Raji (cell line): ENCODE data around the gene TNFRSF14.

Experiments
- POLR2A ChIP-seq: IDR thresholded peaks from 2 replicates; pipeline ENCODE4 v1.6.1; 2011; ENCODE audit warnings: low read depth, low read length, control low read depth; ENCODE audit not compliant: insufficient read depth

TNFRSF14 gene

DNA sequence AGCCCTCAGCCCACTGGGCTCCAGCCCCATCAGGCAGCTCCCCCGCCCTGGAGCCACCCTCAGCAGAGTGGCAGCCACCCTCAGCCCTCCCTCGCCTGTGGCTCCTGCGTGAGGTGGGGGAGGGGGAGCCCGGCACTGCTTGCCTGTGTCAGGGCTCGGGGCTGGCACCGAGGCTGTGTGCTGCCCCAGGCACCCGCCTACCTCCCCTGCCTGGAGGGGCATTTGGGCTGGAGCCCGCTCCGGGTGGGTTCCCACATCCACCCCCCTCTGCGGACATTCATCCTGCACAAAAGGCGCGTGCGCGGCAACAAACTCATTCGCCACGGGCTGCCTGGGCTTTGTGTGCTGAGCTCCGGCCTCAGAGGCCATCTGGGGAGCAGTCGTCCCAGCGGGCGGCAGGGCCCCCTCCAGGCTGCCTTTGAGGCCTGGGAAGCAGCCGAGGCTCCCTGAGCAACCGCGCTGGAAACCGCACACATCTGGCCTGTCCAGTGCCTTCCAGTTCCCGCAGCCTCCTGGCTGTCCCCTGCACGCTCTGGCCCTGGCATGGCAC is 12.6 kb upstream of the TNFRSF14 start:
- TF ChIP-seq POLR2A = no peak

DNA sequence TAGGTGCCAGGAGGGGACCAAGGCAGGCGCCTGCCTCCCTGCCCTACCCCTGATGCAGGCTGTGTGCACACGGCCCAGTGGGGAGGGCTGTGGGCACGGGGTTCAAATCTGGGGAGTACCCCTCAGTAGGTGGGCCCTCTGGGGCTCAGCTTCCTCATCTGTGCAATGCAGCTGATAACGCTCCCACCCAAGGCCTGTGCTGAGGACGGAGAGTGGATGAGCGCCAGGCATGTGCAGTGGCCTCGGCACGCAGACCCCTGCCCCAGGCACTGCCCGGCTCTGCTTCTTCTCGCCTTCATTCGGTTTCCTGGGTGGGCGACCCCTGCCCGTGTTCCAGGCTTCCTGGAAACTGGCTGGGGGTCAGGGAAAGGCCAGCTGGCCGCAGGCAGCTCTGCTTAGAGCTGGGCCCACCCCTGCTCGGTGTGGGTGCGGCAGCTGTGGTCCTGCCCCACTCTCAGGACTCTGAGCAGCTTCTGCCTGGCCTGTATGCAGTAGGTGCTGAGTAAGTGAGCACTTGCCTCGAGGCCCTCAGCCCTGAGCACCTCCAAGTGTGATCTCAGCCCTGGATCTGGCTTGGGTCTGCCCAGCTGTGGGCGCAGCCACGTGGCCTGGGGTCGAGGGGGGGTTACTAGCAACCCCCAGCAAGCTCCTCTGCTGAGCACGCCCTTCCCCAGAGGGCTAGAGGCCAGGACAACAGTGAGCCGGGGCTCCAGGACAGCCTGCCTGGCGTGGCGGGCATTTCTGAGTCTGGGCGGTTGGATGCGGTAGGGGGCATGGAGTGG is 11.9 kb upstream of the TNFRSF14 start:
- TF ChIP-seq POLR2A = no peak

DNA sequence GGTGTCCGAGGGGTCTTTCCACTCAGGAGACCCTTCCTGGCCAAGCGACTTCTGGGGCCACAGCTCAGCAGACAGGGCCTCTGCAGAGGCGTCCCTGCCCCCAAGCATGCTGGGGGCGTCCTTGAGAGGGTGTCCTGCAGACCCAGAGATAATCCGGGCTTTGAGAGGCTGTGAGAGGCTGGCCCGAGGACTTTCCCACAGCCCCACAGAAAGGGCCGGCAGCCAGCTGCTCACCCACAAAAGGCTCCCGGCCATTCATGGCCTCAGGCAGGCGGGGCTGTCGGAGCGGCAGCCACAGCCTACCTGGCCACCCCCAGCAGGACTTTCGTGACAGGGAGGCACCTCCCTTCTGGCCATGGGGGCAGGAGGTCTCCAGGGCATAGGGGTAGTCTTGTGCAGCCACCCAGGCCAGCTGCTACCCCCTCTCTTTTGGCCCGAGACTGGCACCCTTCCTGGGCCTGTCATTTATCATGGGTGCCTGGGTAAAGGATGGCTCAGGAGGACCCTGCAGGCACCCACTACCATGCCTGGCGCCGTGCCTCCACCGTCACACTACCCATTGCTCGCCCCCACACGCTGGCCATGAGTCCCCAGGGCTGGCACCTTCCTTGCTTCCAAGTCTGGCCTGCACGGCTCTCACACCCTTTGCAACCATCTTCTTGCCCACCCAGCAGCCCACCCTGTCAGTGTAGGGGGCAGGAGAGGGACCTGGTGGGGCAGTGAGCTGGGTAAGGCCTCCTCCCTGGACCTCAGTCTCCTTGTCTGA is 11.1 kb upstream of the TNFRSF14 start:
- no peak for TF ChIP-seq POLR2A

DNA sequence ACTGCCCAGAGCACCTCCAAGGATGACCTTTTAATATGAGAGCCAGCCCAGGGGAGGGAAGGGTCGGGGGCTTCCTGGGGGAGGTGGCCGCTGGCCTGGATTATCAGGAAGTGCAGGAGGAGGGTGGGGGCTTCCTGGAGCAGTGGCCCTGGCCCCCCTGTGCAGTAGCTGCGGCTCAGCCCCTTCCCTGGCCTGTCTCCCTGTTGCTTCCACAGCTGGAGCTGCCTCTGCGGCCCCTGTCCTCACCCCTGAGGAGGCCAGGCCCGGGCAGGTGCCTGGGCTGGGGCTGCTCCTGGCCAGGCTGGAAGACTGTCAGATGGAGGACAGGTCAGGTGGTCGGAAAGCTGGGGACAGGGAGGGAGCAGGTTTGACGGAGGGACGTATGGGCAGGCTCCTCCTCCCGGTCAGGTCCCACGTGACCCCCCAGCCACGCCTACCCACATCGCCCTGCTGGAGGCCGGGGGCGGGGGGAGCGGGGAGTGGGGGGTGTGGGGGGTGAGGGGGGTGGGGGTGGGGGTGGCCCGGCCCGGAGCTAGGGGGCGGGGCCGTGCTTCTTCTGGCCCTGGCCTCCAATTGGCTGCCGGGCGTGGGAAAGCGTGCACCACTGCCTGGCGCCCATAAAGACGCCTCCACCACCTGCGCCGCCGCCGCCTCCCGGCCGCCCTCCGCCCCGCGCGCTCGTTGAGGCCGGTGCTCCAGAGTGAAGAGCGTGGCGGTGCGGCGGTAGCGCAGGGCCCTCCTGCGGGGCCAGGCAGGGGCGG is 10.2 kb upstream of the TNFRSF14 start:
- TF ChIP-seq POLR2A = peak; percentile 95

DNA sequence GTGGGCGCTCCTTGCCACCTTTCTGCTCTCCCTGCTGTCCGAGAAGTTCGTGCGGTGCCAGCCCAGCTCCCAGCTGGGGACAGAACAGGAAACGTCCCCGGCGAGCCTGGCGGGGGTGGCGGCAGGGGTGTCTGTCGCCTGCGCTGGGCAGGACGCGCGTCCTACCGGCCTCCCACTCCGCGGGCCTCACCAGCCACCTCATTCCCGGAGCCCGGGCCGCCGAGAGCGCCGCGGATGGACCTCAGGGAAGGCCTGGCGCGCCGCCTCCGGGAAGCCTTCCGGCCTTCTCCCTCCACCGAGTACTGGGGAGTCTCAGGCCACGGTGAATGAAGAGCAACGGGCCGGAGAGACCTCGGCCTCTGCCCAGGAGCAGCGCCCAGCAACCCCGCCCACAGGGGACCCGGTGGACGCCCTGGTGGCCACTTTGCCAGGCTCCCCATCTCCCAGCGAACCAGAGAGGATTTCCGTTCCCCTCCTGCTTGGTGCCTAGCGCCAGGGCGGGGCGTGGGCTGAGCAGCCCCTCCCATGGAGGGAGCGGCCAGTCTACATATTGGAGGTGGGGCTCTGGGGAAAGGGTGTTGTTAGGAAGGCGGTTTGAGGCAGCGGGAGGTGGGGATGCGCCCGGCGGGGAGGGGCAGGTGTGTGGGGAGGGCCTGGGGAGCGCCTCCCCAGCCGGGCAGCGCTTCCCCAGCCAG is 9.5 kb upstream of the TNFRSF14 start:
- no peak for TF ChIP-seq POLR2A

DNA sequence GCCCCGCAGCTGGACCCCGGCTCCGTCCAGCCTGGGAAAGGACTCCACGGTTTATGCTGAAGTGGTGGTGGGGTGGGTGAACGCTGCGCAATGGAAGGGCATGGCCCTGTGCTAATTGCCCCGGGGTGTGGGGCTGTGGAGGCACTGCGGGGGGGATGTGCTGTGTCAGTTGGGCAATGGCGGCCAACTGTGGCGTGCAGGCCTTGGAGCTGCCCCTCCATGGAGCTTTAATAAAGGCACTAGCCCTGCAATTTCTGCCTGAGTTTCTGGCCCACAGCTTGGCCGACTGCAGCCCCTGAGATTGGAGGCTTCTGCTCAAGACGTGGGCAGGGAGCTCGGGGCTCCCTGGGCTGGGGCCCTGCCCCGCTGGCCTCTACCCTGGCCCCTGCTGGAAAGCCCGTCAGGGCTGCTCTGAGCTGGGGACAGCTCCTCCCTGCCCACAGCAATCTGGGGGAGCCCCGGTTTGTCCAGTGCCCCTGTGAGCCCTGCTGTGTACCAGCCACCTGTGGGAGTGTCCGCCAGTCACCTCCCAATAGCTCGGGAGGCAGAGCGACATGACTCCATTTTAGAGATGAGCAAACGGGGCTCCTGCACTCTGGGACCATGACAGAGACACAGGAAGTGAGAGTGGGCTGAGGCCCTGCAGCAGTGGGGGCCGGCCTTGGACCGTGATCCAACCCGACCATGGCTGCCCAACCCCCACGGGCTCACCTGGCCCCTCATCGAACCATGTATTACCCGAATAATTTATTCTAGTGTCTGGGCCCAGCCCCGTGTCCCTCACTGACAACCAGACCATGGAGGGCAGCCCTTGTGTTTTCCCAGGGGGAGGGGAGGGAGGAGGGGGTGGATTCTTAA is 8.7 kb upstream of the TNFRSF14 start:
- peak; percentile 57 for TF ChIP-seq POLR2A

DNA sequence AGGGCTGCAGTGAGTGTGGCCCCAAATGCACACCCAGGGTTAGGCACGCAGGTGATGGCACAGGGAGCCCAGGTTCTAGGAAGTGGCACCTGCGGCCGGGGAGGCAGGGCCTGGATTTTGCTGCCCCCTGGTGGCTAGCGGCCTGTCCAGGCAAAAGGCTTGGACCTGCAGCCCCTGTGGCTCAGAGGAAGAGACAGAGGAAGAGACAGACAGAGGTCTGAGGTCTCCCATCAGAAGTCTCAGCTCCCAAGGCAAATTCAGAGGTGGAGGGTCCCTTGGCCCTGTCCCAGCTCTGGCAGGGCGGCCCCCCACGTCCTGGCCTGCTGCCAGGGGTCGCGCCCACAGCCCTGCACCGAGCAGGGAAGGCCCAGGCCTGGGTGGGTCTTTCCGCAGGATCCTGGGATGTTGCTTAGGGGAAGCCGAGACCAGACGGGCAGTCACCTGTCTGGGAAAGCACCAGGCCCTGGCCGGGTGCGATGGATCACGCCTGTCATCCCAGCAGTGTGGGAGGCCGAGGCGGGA is 8.0 kb upstream of the TNFRSF14 start:
- peak; percentile 63 for TF ChIP-seq POLR2A

DNA sequence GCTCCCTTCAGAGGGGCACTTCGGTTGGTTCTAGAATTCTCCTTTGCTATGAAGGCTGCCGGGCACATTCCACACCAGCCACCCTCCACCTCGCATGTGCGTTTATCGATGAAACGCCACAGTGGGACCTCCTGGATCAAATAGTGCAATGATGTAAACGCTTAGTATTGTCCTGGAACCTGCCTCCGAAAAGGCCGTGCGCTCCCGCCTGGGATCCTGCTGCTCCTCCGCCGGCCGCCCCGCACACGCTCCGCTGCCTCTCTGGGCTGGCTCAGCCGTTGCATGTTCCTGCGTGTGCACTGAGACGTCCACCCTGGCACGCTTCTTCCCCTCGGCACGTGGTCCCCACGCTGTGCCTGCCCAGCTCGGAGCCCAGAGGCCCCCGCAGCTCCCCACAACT is 4.0 kb upstream of the TNFRSF14 start:
- TF ChIP-seq POLR2A = no peak

DNA sequence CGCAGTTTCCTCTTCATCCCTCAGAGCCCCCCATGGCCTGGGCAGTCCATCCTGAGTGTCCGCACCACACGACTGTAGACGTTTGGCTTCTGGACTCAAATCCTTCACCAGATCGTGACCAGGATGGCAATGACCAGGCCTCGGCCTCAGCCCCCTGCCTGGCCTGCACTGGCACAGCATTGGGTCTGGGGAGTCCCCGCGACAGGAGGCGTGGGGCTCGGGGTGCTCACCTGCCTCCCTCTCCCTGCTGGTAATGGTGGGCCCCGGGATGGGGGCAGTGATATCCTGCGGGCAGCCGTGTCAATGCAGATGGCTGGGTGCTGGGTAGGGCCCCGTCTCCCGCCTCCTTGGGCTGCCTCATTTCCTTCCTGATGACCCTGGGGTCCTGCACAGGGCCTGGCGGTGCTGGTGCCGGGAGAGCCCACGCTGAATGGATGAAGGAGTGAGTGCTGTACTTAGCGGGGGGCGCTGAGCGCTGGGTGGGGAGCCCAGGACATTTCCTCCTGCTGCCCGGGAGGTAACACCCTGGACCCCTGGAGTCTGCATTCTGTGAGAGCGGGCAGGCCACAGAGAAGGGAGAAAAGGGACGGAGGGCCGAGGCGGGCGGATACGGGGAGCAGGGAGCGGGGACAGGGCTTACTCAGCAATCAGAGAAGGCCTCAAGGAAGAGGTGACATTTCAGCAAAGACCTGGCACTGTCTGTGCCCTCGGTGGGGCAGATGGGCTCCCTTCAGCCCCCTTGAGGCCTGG is 2.1 kb upstream of the TNFRSF14 start:
- no peak for TF ChIP-seq POLR2A

DNA sequence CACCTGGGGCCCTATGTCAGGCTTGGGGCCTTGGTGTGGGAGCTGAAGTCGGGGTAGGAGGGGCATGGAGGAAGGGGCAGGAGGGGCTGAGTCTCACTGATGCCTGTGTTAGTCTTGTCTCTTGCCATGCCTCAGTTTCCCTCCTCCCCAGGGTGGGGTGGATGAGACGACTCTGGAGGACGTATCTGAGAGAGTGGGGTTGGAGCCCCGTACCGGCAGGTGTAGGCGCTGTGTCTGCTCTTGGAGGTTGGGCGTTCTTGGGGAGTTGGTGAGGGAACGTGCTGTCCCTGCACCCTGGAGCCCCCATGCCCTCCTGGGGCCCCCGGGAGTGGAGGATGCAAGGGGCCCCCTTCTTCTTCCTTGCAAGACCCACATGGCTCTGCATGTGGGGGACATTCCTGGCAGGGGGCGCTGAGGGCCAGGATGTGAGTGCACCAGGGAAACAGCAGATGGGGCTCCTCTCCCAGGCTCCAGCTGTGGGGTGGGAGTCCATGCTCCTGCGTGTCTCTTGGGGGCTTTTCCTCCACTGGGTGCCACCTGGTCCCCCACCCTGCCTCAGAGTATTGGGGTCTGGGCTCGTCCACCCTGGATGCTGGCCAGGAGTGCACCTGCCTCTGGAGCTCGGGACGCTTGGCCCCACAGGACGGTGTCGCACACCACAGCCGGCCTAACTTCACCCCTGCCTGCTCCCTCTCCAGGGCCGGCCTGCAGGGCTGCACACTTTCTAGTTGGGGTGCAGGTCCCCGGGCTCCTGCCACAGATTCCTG is 1.4 kb upstream of the TNFRSF14 start:
- no peak; the same call in 1 of the 2 replicates for TF ChIP-seq POLR2A

DNA sequence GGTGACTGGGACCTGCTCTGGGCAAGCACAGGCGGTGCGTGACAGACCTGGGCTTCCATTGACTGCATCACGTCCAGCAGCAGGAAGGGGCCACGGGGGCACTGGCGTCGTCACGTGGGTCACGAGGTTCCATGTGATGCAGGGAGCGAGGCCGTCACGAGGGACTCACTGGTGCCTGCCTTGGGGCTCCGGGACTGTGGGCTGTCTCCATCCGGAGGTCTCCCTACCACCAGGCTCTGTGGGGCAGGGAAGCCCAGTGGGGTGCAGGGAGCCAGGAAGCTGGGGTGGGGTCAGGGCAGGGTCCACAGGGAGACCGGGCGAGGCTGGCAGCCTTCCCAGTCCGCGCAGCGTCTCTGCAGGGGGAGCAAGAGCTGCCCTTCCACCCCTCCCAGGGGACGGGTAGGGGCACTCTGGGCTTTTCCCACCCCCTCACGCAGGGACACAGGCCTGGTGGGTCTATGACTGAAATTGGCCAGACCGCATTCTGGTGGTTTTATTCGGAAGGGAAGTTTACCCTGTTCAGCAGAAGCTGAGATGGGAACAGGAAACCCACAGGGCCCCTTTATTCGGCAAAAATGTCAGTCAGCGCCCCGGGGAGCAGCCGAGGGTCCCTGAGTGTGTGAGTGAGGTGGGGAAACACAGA is 416 bp upstream of the TNFRSF14 start:
- TF ChIP-seq POLR2A = no peak

DNA sequence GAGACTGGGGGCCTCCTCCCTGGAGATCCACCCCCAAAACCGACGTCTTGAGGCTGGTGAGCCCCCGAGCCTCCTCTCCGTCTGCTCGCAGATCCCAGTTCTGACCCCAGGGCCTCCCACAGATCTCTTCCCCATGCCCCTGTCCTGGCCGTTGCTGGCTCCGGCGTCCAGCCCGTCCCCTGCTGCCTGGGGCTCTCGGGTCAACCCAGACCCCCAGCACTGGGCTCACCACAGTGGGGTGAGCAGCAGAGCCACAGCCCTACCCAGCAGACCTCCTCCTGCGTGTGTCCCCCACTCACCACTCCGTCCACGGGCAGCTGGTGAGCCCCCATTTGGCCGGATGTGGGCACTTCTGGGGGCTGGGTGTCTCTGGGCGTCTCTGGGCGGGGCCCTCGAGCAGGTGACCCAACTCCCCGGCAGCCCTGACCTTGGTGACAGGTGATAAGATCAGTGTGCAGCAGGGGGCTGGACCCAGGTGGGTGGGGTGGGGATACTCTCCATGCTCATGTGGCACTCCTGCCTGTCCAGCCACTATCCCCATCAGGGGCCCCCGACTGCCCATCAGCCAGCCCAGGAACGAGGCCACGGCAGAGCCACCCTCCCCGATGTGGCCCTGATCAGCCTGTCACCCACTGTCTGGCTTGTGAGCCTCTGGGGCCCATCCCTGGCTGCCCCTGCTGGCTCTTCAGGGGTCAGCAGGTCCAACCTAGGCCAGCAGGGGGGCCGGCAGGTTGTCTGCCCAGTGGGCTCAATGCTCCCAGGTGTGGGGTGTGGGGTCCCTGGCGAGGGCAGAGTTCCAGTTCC is 709 bp downstream of the TNFRSF14 start:
- 0 out of 2 replicates have a peak, but pooled peaks have one; percentile 44 for TF ChIP-seq POLR2A
